Renal cortical epithelial cell (primary cell): ENCODE results near the gene ZSCAN2. TPM values are rescaled to one million over a fixed set of nuclear protein-coding genes. Genes with fewer than 3 reads are reported as not detected.
A peak's percentile ranks its signal among the peaks of the same experiment; 100 is the strongest.

Source experiments
- DNase-seq: peaks from one replicate; pipeline ENCODE4 v3.0.0-alpha.2; 2011; ENCODE audit warnings: low read depth
- total RNA-seq: library from RNA; depleted of rRNA; stranded (reverse); fragments of >200 nt; gene quantifications from 2 replicates; pipeline ENCODE4 v1.2.3, GENCODE V29; 2014

Gene ZSCAN2
- total RNA-seq, 1 donor from 2014 or later, result 17.5 TPM

GRCh38 chr15:84669726-84670125 lies 68.9 kb downstream of the ZSCAN2 start:
- DNase-seq, result no peak

DNA sequence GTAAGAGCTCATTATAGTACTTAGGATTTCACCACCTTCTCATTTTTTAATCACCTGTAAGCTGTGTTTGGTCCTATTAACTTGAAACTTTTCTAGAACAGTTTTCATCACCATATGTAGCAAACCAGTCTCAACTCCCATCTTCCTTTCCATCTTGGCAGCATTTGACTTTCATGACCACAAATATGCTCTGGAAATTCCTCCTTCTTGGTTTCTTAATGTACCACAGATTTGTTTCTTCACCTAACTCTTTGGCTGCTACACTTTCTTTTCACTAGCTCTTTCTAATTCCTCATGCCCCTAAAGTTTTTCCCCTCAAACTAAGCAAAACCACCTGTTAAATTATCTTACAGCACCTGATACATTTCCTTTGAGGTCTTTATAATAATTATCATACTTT lies 70.4 kb downstream of the ZSCAN2 start:
- DNase-seq, result peak; percentile 73

Other genes starting within 250 kb of the ZSCAN2 start
- gene WDR73, start 53.3 kb downstream of the ZSCAN2 start, total RNA-seq, result 34.8 and 35.8 TPM in 2 replicates
- 4.2 and 8.7 TPM in 2 replicates for gene NMB, start 57.2 kb downstream of the ZSCAN2 start, total RNA-seq
- gene SEC11A, start 115.1 kb downstream of the ZSCAN2 start, total RNA-seq, result 291 and 378 TPM in 2 replicates
- gene ZNF592, start 147.6 kb downstream of the ZSCAN2 start, total RNA-seq, result 2.4 and 16.8 TPM in 2 replicates
- gene ALPK3, start 216.3 kb downstream of the ZSCAN2 start, total RNA-seq, result 16.0 and 79.8 TPM in 2 replicates